Mesothelial cell of epicardium (in vitro differentiated cells): ENCODE data around the gene MTMR3. TPM values are rescaled to one million over a fixed set of nuclear protein-coding genes. Genes with fewer than 3 reads are reported as not detected.

ENCODE experiments used
- DNase-seq, 2 experiments: peaks; one replicate each; pipeline ENCODE4 v3.0.0; 2021; ENCODE audit warnings: low spot score in 2 of 2; ENCODE audit not compliant: unreplicated experiment in 2 of 2
- H3K27ac Mint-ChIP-seq: 2 replicates; pipeline ENCODE4 v1.8.0; 2021; ENCODE audit warnings: mixed read lengths
- H3K27me3 Mint-ChIP-seq: 2 replicates; pipeline ENCODE4 v1.8.0; 2021; ENCODE audit warnings: low read depth, mixed read lengths
- H3K36me3 Mint-ChIP-seq: 2 replicates; pipeline ENCODE4 v1.8.0; 2021; ENCODE audit warnings: mixed read lengths
- H3K4me1 Mint-ChIP-seq: 2 replicates; pipeline ENCODE4 v1.8.0; 2021; ENCODE audit warnings: mixed read lengths
- H3K4me3 Mint-ChIP-seq: 2 replicates; pipeline ENCODE4 v1.8.0; 2021; ENCODE audit warnings: mild to moderate bottlenecking, moderate library complexity, mixed read lengths
- H3K9me3 Mint-ChIP-seq: 2 replicates; pipeline ENCODE4 v1.8.0; 2021; ENCODE audit warnings: mixed read lengths
- CTCF ChIP-seq: fragments of 200-600 bp; sonication (generic); IDR thresholded peaks from one replicate; pipeline ENCODE4 v1.5.0; 2021; ENCODE audit warnings: antibody characterized with exemption; ENCODE audit not compliant: unreplicated experiment
- total RNA-seq: library from RNA; stranded (reverse); gene quantifications from 3 replicates; pipeline ENCODE4 v1.2.1, GENCODE V29; 2021

The MTMR3 gene
- total RNA-seq, 1 donor from 2014 or later = 58.7 TPM

GRCh38 chr22:29912141-29912540 is 29.2 kb downstream of the MTMR3 start:
- Mint-ChIP-seq H3K27ac (no peak overlapping the region), H3K4me3 (no peak overlapping the region), H3K4me1 (peaks cover 65% of the 10 kb centered on the region), H3K9me3 (no peaks in the 10 kb centered on the region), H3K27me3 (no peaks in the 10 kb centered on the region), H3K36me3 (peaks cover 2% of the 10 kb centered on the region)
- no peak for DNase-seq
- TF ChIP-seq CTCF = no peak

- H3K4me3 Mint-ChIP-seq = no peak overlapping the region
- H3K27me3 Mint-ChIP-seq = no peaks in the 10 kb centered on the region
- no peak for TF ChIP-seq CTCF
Measured at GRCh38 chr22:29912605-29913398, 29.8 kb downstream of the MTMR3 start.

GRCh38 chr22:29914165-29914564 is 31.2 kb downstream of the MTMR3 start:
- H3K4me1 Mint-ChIP-seq = peaks cover 48% of the 10 kb centered on the region
- H3K9me3 Mint-ChIP-seq = no peaks in the 10 kb centered on the region
- peak overlapping the region; percentile 70 for H3K27ac Mint-ChIP-seq
- no peaks in the 10 kb centered on the region for H3K27me3 Mint-ChIP-seq
- no peak for DNase-seq
- H3K4me3 Mint-ChIP-seq = peak overlapping the region; percentile 2
- H3K36me3 Mint-ChIP-seq = peaks cover 2% of the 10 kb centered on the region
- TF ChIP-seq CTCF = no peak

More at GRCh38 chr22:29912605-29913398, 29.8 kb downstream of the MTMR3 start:
- no peaks in the 10 kb centered on the region for H3K9me3 Mint-ChIP-seq
- peaks cover 60% of the 10 kb centered on the region for H3K4me1 Mint-ChIP-seq
- no peak for DNase-seq
- H3K27ac Mint-ChIP-seq = peak overlapping the region; percentile 21
- peaks cover 2% of the 10 kb centered on the region for H3K36me3 Mint-ChIP-seq

GRCh38 chr22:29914991-29915533 is 32.1 kb downstream of the MTMR3 start:
- H3K27me3 Mint-ChIP-seq = no peaks in the 10 kb centered on the region
- H3K36me3 Mint-ChIP-seq = peaks cover 2% of the 10 kb centered on the region
- peaks cover 45% of the 10 kb centered on the region for H3K4me1 Mint-ChIP-seq
- no peaks in the 10 kb centered on the region for H3K9me3 Mint-ChIP-seq
- peak overlapping the region; percentile 70 for H3K27ac Mint-ChIP-seq
- DNase-seq = no peak
- no peak for TF ChIP-seq CTCF
- H3K4me3 Mint-ChIP-seq = no peak overlapping the region

GRCh38 chr22:29916007-29916544 is 33.1 kb downstream of the MTMR3 start:
- H3K27ac Mint-ChIP-seq = peak overlapping the region; percentile 18
- H3K4me1 Mint-ChIP-seq = peaks cover 41% of the 10 kb centered on the region
- no peaks in the 10 kb centered on the region for H3K9me3 Mint-ChIP-seq
- no peaks in the 10 kb centered on the region for H3K36me3 Mint-ChIP-seq
- TF ChIP-seq CTCF = no peak
- no peak overlapping the region for H3K4me3 Mint-ChIP-seq
- no peaks in the 10 kb centered on the region for H3K27me3 Mint-ChIP-seq
- no peak for DNase-seq
